Lower leg skin (tissue), 4 donors: ENCODE results near the gene SH2B3. TPM values are rescaled to one million over a fixed set of nuclear protein-coding genes. Genes with fewer than 3 reads are reported as not detected.

Experiments used
- DNase-seq, 2 donors: peaks; one replicate each; pipeline ENCODE4 v3.0.0-alpha.2; 2019; ENCODE audit warnings: low spot score in 2 of 2
- H3K4me3 ChIP-seq: fragments of 200-600 bp; sonication (generic); 2 replicates; pipeline ENCODE4 v1.5.1; 2017; ENCODE audit warnings: mild to moderate bottlenecking, low read depth; ENCODE audit not compliant: poor library complexity, severe bottlenecking
- POLR2A ChIP-seq, 2 donors: fragments of 450-650 bp; IDR thresholded peaks; one replicate each; pipeline ENCODE4 v1.6.1; 2016 to 2017; ENCODE audit warnings: antibody characterized with exemption in 2 of 2, mild to moderate bottlenecking in 1 of 2, moderate library complexity in 1 of 2
- WGBS, 2 donors: methylation state at CpG; one replicate each; pipeline ENCODE4 v1.1.5; 2018; 5-methylcytosine and 5-hydroxymethylcytosine counted together
- intact Hi-C: fragments of 100-400 bp; cut with DNase I; formaldehyde crosslinking; loops from one replicate; pipeline ENCODE4 v1.15.0; 2023; ENCODE audit warnings: low total_unique reads
- total RNA-seq, 4 donors: library from RNA; depleted of rRNA; stranded (reverse); fragments of >200 nt; gene quantifications; one replicate each; pipeline ENCODE4 v1.1.0, GENCODE V29; 2016
- TF ChIP-seq, protein P1 (sequence below), 3 donors: fragments of 450-650 bp; IDR thresholded peaks; one replicate each; pipeline ENCODE4 v1.5.1; 2016; ENCODE audit warnings: antibody characterized with exemption in 3 of 3, mild to moderate bottlenecking in 3 of 3, moderate library complexity in 2 of 3

The SH2B3 gene
- total RNA-seq, 4 donors from 2014 or later: 6.5 to 16.1 (median 8.2) TPM

DNA sequence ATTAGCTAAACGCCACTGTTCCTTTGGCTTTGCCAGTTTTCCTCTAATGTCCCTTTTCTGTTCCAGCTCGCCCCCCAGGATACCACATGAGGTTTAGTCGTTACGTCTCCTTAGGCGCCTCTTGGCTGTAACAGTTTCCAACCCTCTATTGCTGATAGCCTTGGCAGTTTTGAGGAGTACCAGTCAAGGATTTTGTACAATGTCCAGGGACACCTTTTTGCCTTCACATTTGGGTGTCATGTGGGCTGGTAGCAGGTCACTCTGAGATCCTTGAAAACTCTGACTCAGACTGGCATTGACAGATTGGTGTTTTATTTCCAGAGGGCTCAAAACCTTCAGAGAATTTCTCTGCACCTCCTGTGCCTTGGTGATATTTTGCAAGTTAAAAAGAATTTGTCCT lies 14.1 kb downstream of the SH2B3 start:
- TF ChIP-seq, protein P1, sequence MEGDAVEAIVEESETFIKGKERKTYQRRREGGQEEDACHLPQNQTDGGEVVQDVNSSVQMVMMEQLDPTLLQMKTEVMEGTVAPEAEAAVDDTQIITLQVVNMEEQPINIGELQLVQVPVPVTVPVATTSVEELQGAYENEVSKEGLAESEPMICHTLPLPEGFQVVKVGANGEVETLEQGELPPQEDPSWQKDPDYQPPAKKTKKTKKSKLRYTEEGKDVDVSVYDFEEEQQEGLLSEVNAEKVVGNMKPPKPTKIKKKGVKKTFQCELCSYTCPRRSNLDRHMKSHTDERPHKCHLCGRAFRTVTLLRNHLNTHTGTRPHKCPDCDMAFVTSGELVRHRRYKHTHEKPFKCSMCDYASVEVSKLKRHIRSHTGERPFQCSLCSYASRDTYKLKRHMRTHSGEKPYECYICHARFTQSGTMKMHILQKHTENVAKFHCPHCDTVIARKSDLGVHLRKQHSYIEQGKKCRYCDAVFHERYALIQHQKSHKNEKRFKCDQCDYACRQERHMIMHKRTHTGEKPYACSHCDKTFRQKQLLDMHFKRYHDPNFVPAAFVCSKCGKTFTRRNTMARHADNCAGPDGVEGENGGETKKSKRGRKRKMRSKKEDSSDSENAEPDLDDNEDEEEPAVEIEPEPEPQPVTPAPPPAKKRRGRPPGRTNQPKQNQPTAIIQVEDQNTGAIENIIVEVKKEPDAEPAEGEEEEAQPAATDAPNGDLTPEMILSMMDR (IDR thresholded peaks at IDR 0.05): no peak
- TF ChIP-seq POLR2A (IDR thresholded peaks at IDR 0.05): no peak
- H3K4me3 ChIP-seq: no peak overlapping the region
- WGBS, 2 donors: 91 to 92% methylated on average over 5 of the region's 5 CpGs
- DNase-seq: no peak
- intact Hi-C loops: no loop called here

DNA sequence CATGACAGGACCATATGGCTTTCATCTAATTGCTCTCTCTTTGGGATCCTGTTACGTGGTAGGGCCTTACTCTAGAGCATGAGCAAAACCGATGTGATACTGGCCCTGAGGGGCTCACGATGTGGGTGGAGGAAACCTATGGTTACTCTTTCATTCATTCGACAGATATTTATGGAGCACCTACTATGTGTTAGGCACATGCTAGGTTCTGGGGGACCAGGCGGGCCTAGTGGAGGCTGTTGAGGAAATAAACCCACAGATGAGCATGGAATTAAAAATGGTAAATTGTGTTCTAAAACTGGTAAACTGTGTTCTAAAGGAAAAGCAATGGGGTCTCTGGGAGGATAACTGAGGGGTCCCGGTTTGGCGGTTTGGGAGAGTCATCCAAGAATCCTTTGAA lies 14.8 kb downstream of the SH2B3 start:
- WGBS, 2 donors: 88 to 92% methylated on average over 7 of the region's 7 CpGs
- H3K4me3 ChIP-seq: no peak overlapping the region
- intact Hi-C loops: no loop called here
- no peak for DNase-seq
- no peak for TF ChIP-seq POLR2A (IDR thresholded peaks at IDR 0.05)
- TF ChIP-seq, protein P1 (IDR thresholded peaks at IDR 0.05): no peak

DNA sequence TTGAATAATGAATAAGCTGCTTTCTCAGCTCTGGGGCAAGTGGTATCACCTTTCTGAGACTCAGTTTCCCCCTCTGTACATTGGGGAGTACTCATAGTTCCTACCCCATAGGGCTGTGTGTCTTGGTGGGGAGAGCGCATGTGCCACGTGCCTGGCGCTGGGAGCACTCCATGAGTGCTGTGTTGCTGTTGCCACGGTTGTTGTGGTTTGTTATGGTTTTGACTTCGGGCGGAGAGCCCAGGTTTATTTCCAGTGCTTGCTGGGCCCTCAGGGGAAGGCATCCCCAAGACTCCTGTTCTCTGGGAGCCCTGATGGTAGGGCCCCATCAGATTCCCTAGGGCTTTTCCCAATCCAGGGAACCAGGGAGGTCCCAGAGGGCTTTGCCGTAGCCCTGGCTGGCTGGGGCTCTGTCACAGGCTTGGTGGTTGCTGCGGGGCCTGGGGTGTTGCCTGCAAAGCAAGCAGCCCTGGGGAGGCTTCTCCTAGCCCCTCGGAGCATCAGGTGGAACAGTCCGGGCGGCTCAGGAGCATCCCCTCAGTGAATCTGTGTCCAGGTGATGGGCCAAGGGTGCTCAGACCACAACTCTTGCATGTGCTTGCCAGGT lies 18.6 kb downstream of the SH2B3 start:
- WGBS, 2 donors: 76 to 77% methylated on average over 11 of the region's 11 CpGs
- TF ChIP-seq, protein P1 (IDR thresholded peaks at IDR 0.05): no peak
- TF ChIP-seq POLR2A (IDR thresholded peaks at IDR 0.05): no peak
- no peak overlapping the region for H3K4me3 ChIP-seq
- intact Hi-C loops: no loop called here
- DNase-seq: no peak

DNA sequence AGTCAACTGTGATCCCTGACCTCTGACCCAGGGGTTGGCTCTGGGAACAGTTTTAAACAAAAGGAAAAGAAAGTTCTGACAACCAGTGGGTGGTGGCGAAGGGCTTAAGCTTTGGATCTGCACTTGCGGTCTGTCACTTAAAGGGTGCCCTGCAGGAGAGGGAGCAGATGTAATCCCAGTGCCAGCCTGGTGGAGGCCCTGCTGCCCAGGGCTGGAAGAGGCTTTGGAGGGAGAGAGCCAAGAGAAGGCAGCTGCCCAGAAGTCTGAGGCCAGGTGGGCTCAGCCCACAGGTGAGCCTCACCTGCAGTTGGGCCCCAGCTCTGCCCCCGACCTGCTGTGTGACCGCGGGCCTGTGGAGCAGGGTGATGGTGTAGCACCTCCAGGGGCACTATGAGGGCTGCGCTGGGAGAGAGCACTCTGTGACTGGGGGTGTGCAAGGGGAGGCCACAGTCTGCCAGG lies 19.1 kb downstream of the SH2B3 start:
- WGBS, 2 donors: 89 to 91% methylated on average over 6 of the region's 6 CpGs
- intact Hi-C loops: no loop called here

DNA sequence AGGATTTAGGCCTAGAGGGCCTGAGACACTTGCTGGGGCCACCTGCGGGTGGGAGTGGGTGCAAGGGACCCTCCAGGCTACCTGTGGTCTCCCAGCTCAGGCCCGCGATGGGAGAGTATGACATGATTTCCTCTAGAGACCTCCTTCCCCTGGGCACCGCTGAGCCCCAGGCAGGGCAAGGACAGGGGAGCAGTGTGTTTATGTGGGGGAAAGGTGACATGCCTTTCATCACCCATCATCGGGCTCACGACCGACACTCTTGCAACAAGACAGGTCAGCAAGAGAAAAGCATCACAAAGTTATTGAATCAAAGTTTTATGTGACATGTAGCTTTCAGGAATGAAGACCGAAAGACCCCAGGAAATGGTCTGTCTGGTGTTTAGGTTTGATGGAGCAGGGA lies 19.9 kb downstream of the SH2B3 start:
- intact Hi-C loops: no loop called here
- 75 to 87% methylated on average over 8 of the region's 8 CpGs for WGBS, 2 donors
- no peak for DNase-seq
- TF ChIP-seq, protein P1 (IDR thresholded peaks at IDR 0.05): no peak
- TF ChIP-seq POLR2A (IDR thresholded peaks at IDR 0.05): no peak
- H3K4me3 ChIP-seq: no peak overlapping the region

More for the DNA sequence above, 19.1 kb downstream of the SH2B3 start:
- no peak for TF ChIP-seq POLR2A (IDR thresholded peaks at IDR 0.05)
- TF ChIP-seq, protein P1 (IDR thresholded peaks at IDR 0.05): no peak
- H3K4me3 ChIP-seq: no peak overlapping the region
- DNase-seq: no peak
